ENCODE measurements around the gene VWF. TPM values are rescaled to one million over a fixed set of nuclear protein-coding genes. Genes with fewer than 3 reads are reported as not detected.

VWF gene
- total RNA-seq, 2 donors from 2014 or later: 164 to 251 TPM

DNA sequence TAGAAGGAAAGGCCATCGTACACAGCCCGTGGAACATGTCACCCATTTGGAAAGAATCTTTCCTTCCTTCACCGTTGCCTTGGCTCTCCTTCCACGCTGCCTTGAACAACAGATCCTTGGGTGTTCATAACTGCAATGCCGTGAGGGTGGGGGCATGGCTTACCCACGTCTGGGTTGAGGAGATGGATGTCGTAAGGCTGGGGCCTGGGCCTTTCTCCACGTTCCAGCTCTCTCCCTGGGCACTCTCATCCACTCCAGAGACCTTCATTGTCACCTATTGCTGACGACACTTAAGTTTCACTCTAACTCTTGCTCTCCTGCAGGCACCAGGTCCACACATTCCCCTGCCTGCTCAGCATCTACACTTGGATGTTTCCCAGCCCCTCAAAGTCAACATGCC is 198.8 kb downstream of the VWF start:
- Histone ChIP-seq H3K36me3 (no peaks in the 10 kb centered on the region), H3K9me3 (no peaks in the 10 kb centered on the region), H3K27me3 (replicated peaks; ENCODE audit: insufficient read depth) (no peaks in the 10 kb centered on the region), H3K27ac (no peak overlapping the region), H3K4me3 (no peak overlapping the region), H3K4me1 (ENCODE audit: control insufficient read depth in 1 of 2, low read depth in 2 of 2) (no peaks in the 10 kb centered on the region)
- no peak for DNase-seq (ENCODE audit: low spot score)
- TF ChIP-seq, protein P1, sequence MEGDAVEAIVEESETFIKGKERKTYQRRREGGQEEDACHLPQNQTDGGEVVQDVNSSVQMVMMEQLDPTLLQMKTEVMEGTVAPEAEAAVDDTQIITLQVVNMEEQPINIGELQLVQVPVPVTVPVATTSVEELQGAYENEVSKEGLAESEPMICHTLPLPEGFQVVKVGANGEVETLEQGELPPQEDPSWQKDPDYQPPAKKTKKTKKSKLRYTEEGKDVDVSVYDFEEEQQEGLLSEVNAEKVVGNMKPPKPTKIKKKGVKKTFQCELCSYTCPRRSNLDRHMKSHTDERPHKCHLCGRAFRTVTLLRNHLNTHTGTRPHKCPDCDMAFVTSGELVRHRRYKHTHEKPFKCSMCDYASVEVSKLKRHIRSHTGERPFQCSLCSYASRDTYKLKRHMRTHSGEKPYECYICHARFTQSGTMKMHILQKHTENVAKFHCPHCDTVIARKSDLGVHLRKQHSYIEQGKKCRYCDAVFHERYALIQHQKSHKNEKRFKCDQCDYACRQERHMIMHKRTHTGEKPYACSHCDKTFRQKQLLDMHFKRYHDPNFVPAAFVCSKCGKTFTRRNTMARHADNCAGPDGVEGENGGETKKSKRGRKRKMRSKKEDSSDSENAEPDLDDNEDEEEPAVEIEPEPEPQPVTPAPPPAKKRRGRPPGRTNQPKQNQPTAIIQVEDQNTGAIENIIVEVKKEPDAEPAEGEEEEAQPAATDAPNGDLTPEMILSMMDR (IDR thresholded peaks at IDR 0.05): no peak
- no peak for ATAC-seq (ENCODE audit: insufficient number of reproducible peaks, low FRiP score, low read depth)

DNA sequence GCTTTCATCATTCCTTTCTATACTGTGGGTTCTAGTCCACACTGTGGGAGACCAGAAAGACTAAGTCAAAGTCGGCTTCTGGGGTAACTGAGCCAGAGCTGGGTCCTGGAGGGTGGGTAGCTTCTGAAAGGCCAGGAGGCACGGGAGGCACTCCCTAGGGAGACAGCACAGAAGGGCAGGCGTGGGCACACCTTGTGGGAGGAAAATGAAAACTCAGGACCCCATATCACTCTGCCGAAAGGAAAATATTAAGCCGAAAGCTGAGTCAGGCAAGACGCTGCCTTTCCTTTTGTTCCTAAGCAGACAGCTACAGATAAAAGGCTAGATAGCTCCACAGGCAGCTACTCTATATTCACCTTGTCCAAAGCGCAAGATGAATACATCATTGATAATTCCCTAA is 200.1 kb downstream of the VWF start:
- H3K4me3 ChIP-seq: no peak overlapping the region
- H3K36me3 ChIP-seq: no peaks in the 10 kb centered on the region
- H3K27ac ChIP-seq: no peak overlapping the region
- no peaks in the 10 kb centered on the region for H3K4me1 ChIP-seq (ENCODE audit: control insufficient read depth in 1 of 2, low read depth in 2 of 2)
- DNase-seq (ENCODE audit: low spot score) (no peak), ATAC-seq (ENCODE audit: insufficient number of reproducible peaks, low FRiP score, low read depth) (no peak)
- H3K9me3 ChIP-seq: no peaks in the 10 kb centered on the region
- TF ChIP-seq, protein P1 (IDR thresholded peaks at IDR 0.05): no peak
- no peaks in the 10 kb centered on the region for H3K27me3 ChIP-seq (replicated peaks; ENCODE audit: insufficient read depth)

DNA sequence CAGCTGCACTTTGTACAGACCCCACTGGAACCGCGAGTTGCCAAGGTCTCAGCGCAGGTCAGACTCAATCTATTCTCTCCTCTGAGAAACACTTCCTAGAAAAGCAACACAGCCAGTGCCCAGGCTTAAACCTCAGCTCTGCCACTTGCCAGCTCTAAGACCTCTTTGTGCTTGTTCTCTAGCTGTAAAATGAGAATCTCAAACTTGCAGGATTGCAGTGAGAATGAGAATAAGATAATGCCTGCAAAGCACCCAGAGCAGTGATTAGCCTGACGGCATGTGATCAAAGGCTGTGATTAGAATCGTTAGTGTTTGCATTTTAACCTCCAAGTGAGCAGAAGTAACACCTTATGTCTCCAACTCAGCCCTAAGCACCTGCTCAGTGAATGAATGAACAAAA is 200.7 kb downstream of the VWF start:
- H3K27me3 ChIP-seq (replicated peaks; ENCODE audit: insufficient read depth): no peaks in the 10 kb centered on the region
- H3K27ac ChIP-seq: no peak overlapping the region
- DNase-seq (ENCODE audit: low spot score): no peak
- H3K9me3 ChIP-seq: no peaks in the 10 kb centered on the region
- H3K4me3 ChIP-seq: no peak overlapping the region
- no peak for ATAC-seq (ENCODE audit: insufficient number of reproducible peaks, low FRiP score, low read depth)
- no peaks in the 10 kb centered on the region for H3K36me3 ChIP-seq
- H3K4me1 ChIP-seq (ENCODE audit: control insufficient read depth in 1 of 2, low read depth in 2 of 2): no peaks in the 10 kb centered on the region
- TF ChIP-seq, protein P1 (IDR thresholded peaks at IDR 0.05): no peak

DNA sequence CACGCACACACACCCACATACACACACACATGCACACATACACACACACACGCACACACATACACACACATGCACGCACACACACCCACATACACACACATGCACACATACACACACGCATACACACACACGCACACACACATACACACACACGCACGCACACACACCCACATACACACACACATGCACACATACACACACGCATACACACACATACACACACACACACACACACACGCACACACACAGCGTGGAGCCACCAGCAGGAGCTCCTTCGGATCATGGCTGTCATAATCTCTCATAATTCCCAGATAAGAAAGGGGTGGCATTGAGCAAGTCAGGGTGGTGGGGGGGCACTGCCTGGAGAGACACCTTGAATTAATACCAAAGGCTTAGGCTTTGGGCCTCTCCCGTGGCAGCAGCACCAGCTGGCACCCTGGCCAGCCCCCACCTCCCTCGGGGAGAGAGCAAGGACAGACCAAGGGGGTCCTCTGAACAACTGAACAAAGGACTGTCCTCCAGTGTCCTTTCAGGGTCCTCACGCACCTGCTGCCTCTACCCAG is 201.3 kb downstream of the VWF start:
- H3K27ac ChIP-seq: no peak overlapping the region
- TF ChIP-seq, protein P1 (IDR thresholded peaks at IDR 0.05): no peak
- H3K4me1 ChIP-seq (ENCODE audit: control insufficient read depth in 1 of 2, low read depth in 2 of 2): no peaks in the 10 kb centered on the region
- no peaks in the 10 kb centered on the region for H3K36me3 ChIP-seq
- no peaks in the 10 kb centered on the region for H3K9me3 ChIP-seq
- H3K27me3 ChIP-seq (replicated peaks; ENCODE audit: insufficient read depth): no peaks in the 10 kb centered on the region
- DNase-seq (ENCODE audit: low spot score) (no peak), ATAC-seq (ENCODE audit: insufficient number of reproducible peaks, low FRiP score, low read depth) (no peak)
- no peak overlapping the region for H3K4me3 ChIP-seq

DNA sequence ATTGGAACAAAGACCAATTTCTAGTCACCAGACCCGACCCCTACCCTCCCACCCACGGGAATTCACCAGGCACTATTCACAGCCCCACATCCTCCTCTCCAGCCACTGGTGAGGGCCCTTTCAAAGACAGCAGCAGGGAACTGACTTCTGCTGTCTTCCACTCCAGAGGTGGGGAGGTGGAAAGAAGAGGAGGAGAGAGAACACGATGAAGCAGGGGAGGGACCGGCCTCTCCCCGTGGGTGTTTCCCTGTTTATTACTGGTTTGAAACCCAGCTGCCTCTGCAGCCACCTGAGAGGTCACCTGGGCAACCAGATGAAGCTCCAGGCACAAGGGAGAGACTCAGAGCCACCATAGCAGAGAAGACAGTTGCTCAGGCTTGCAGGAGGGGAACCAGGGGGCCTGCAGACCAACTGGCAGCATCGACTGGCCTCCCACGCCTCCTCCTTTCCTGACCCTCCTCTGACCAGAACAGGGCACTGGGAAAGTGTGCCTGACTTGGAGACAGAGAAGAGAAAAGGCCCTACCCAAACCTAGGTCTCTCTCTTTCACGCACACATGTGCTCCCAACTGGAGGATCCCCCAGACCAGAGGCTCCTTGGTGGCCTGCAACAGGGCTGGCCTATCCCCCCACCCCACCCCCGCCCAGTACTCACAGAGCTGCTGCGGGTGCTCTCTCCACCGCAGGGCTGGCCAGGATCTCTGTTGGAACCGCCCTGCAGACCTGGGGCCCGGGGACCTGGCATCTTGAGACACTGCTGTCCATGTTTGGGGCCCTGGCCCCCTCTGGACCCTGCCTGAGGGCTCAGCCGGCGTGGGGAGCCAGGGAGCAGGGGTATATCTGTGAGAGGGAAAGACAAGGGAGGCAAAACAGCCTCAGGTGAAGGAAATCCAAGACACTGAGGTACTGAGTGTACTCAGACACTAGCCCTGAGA is 202.2 kb downstream of the VWF start:
- H3K4me3 ChIP-seq: no peak overlapping the region
- H3K9me3 ChIP-seq: no peaks in the 10 kb centered on the region
- H3K27ac ChIP-seq: no peak overlapping the region
- H3K36me3 ChIP-seq: no peaks in the 10 kb centered on the region
- no peaks in the 10 kb centered on the region for H3K27me3 ChIP-seq (replicated peaks; ENCODE audit: insufficient read depth)
- TF ChIP-seq, protein P1 (IDR thresholded peaks at IDR 0.05): no peak
- ATAC-seq (ENCODE audit: insufficient number of reproducible peaks, low FRiP score, low read depth): no peak
- no peaks in the 10 kb centered on the region for H3K4me1 ChIP-seq (ENCODE audit: control insufficient read depth in 1 of 2, low read depth in 2 of 2)
- no peak for DNase-seq (ENCODE audit: low spot score)
